Kidney capillary endothelial cell (primary cell): ENCODE results near the gene UNC50.

ENCODE experiments used
- DNase-seq: peaks from one replicate; pipeline ENCODE4 v3.0.0-alpha.2; 2018; ENCODE audit warnings: low spot score

UNC50 gene, protein sequence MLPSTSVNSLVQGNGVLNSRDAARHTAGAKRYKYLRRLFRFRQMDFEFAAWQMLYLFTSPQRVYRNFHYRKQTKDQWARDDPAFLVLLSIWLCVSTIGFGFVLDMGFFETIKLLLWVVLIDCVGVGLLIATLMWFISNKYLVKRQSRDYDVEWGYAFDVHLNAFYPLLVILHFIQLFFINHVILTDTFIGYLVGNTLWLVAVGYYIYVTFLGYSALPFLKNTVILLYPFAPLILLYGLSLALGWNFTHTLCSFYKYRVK

DNA sequence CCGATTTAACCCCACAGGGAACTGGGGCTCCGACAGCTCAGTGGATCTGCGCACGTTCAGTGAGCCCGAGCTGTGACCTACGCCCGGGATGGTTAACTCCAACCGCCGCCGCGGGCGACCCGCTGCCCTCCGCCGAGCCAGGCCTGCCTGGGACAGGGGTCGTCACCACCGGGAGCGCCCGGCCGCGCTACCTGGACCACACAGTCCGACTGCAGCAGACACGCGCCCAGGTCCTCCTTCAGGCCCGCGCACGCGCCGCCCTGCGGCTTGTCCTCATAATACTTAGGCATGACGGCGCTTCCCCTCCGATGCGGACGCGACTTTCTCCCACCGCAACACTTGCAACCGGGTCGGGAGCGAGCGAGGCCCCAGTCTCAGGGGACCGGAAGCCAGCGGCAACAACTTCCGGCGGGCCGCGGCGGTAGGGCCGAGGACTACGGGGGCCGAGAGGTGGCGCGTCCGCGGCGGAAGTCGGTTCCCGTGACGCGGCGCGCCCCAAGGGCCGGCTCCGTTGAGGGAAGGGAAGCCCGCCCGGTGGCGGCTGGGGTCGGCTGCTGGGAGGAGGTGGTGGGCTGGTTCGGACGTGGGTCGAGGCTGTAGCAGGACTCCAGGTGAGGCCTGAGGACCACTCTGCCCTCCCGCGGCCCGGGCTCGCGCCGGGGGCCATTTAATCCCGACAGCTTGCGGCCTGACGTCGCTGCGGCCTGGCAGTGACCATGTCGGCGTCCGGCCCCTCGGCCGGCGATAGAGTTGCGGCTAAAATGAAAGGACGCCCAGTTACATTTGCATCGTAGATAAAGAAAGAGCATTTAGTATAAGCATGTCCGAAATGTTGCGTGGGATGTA lies at the start of gene UNC50, which contains the start of gene COA5:
Gene UNC50 (plus strand): TSS at position 474 of the 846 bp plus-strand sequence. CDS start 1,171 bp downstream, outside the sequence.
Gene COA5 (minus strand): TSS at position 397 of the 846 bp plus-strand sequence. CDS start 107 bp downstream, at position 290.
- DNase-seq, result peak; percentile 84

DNA sequence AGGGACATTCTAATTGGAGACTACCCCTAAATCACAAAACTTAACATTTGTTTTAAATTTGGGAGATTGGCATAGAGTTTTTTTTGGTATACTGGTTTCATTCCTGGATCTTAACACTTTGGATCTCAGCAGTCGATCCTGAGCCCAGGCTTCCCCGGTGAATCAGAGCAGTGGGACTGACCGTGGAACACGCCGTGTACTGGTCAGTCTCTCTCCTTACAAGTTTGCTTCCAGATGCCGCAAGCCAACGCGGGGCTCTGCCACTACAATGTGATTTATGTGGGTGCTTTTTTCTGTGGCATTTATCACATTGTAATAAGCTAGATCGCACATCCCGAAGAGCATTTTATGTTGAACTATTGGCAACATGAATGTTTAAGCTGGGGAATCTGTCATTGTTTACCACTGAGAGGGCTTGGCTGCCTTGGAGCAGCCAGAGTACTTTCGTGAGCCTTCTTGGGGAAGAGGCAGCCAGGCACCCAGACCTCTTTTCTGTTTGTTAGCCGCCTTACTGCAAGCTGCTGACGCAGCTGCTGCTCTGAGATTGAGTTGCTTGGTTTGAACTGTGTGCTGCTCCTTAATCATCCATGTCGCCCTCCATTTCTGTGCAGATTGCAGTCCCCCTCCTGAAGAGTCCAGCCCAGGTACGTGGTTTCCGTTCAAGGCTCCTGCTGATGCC lies 49.4 kb upstream of the UNC50 start:
- DNase-seq, result no peak

DNA sequence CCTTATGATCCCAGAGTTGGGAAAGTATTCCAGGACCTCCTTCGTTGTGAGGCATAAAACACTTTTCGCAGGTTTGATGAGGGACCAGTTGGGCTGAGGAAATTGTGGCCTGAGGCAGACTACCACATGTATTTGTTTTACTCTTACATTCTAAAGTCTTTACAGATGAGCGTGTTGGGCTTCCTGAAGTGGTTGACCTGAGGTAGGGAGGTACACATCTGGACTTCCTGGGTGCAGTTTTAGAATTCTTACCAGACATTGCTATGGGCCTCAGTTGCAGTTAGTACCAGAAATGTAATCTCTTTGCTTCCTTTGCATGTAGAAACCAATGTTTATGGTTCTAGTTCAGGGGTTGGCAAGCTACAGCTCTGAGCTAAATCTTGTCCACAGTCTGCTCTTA lies 48.8 kb upstream of the UNC50 start:
- DNase-seq, result no peak

DNA sequence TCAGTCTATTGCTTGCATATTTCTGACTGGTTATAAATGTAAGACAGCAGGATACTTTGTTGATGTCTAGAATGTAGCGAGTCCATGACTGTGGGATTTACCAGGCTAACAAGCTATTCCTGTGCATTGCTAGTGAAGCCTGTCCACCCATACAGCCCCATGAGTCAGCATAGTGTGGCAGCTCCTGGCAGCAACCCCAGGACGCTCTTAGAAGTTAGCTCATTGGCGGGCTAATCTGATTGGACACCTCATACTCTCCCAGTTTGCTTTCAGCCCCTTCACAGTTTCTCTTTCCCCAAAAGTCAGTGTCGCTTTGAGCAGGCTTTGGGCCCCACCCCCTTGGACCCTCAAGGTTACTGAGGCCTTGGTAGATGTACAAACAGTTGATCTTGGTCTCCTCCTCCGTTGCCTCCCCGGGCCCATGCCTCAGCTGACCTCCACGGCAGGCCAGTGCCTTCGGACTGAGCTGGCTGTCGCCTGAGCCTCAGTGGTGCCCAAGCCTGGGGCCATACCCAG lies 48.1 kb upstream of the UNC50 start:
- DNase-seq, result no peak

DNA sequence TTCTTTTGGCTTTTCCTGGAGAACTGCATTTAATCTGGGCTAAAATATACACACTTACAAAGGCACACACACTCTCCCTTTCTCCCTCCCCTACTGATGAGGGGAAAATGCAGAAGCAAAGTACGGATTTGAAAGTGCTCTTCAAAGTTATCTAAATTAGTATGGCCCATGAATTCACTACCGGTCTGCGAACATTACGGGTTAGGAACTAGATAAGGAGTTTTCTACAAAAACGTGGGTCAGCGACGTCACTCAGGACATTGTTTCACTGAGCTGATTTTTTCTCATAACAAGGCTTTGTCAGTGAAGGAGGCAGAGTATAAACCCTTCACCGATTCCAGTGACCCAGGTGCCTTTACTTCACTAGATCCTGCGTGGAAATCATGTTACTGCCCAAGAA lies 47.4 kb upstream of the UNC50 start:
- no peak for DNase-seq

DNA sequence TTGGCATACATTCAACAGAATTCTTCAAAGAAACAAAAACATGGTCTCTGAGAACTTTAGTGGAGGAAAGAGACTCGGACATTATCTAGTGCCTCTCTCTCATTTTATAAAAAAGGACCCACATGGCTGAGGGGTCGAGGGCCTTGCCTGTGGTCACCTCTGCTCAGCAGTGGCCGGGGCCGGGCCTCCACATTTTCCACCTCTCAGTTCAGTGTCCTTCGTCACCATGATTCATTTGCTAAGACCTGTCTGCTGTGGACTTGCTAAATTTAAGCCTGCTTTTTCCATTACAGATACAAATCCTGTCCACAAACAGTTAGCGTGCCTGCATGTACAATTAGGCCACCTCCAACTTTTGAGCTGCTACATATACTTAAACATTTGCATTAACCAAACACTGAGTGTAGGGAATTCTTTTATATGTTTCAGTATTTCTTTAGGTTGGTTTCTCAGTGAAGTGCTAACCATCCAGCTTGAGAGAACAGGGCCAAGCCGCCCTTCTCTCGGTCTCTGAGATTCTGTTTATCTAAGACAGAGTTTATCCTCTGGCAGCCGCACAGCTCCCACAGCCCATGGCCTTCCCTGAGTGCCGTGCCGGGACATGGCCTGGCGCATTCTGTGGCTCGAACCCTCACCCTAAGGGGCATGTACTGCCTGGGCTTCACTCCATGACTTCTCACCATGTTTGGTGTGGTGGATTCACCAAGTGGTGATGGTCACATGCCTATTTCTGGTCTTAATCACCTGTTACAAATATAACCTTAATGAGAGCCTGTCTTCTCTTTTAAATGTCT lies 46.3 kb upstream of the UNC50 start:
- DNase-seq, result no peak

DNA sequence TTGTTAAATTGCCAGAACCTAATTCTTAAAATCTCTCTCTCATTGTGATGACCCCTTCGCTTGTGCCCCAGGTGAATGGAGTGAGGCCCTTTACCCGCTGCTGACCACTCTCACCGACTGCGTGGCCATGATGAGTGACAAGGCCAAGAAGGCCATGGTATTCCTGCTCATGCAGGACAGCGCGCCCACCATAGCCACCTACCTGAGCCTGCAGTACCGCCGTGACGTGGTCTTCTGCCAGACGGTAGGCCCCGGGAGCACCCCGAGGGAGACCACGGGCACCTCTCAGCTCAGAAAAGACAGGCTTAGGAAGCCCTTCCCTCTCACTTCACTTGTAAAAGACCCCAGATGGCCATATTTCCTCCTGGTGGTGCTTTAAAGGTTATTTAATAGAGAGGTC lies 45.0 kb upstream of the UNC50 start:
- DNase-seq, result no peak

DNA sequence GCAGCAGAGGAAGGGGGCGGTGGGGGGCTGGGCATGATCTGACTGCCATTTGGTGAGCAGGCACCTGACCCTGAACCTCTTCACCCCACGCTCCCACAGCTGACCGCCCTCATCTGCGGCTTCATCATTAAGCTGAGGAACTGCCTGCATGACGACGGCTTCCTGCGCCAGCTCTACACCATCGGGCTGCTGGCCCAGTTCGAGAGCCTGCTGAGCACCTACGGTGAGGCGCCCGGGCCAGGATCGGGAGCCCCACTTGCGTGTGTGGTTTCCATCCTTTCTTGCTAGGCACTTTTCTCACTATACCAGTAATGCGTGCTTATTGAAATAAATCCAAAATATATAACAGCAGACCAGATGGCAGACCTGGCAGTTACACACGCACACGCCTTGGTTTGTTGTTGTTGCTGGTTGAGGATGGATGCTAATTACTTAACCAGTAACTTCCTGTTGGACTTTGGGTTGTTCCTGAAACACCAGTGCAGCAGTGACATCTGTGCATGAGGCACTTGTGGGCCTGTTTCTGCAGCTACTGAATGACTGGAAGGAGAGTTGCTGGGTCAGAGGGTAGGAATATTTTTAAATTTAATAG lies 43.8 kb upstream of the UNC50 start:
- DNase-seq, result no peak

DNA sequence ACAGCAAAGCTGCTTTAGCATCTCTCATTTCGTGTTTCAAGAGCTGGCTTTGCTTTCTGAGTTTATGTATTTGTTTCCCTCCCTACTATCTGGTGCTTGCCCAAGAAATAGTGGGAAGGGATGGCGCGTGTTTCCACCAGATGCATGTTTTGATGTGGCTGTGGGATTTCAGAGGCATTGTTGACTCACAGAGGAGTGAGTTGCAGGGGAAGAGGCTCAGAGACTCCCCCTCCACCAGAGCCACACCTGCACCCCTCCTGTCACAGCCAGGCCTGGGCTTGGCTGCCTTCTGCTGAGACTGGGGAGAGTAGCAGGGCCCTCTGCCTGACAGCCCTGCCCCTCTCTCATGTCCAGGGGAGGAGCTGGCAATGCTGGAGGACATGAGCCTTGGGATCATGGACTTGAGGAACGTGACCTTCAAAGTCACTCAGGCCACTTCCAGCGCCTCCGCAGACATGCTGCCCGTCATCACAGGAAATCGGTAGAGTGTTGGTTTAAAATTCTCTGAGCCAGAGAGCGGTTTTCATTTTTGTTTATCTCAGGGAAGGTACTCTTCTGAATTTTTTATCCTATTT lies 43.0 kb upstream of the UNC50 start:
- DNase-seq, result no peak

DNA sequence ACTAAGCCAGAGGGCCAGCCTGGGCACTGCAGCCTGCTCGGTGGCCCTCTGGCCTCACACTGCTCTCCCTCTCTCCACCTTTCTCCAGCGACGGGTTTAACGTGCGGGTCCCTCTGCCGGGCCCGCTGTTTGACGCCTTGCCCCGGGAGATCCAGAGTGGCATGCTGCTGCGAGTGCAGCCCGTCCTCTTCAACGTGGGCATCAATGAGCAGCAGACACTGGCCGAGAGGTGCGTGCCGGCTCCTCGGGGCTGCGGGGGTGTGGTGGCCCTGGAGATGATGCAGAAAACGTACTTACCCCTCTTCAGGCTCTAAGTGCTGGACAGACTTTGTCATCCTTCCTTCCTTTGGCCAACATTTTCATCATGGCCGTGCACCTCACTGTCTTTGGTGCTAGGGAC lies 42.4 kb upstream of the UNC50 start:
- DNase-seq, result no peak

DNA sequence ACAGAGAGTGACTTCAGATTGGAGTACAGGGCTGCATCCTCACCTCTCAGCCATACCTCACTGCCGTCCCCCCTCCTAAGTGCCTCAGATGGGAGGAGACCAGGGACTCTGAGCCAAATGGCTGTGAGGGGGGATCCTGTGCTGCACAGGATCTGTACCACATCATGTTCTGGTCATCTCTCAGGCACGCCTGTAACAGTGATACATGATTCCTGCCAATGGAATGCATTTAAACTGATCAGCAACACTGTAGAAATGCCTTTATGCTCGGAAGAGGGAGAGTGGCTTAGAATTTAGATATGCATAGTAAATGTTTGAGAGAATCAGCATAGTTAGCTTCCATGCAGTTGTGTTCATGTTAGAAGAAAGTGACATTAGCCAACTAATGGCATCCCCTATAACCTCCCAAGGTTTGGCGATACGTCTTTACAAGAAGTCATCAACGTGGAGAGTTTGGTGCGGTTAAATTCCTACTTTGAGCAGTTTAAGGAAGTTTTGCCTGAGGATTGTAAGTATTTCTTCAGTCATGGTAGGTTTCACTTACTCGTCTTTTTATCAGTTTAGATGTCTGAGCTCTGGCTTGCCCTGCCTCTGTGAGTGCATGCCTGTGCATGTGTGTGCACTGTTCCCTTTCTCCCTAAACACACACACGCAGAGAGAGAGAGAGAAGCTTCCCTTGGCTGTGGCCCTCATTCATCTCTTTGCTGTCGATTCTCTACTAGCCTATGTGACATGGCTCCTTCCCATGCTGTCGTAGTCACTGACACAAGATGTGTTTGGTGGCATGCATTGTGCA lies 40.0 kb upstream of the UNC50 start:
- DNase-seq, result no peak

DNA sequence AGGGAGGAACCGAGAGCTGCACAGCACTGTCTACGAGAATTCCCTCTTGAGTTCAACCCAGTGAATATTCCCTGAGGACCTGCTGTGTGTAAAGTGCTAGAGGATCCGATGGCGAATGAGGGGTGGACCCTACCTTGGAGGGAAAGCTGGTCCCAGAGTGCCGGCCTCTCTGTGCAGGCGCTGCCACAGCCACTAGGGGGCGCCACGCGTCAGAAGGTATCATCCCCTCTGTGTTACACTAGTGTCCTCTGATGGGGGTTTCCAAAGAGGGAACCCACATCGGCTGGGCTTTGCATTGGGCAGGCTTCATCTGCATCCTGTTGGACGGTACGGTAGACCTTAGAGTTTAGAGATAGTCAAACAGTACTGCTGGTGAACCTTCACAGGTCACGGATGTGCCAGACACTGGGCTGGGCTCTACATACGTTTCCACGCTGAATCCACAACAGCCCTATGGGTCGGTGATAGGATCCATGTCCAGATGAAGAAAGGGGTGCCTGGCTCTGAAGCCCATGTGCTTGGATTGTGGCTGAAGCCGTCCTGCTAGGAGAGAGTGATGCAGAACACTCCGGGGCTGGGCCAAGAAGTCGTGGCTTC lies 39.1 kb upstream of the UNC50 start:
- DNase-seq, result peak; percentile 31

DNA sequence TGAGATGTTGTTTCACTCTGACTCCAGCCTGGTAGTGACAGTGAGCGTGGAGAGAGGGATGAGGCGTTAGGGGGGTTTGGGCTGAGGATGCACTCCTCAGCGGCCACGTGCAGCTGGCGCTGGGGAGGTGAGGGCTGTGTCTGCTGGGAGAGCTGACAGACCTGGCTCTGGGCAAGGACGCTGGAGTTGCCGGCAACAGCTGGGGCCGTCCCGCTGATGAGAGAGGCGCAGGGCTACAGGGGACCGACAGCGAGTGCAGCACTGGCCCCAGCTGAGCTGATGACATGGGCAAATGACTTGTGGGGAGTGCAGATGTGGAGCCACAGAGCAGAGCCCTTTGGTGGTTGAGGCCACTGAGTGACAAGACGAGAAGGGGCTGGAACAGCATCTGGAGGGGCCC lies 38.5 kb upstream of the UNC50 start:
- DNase-seq, result no peak

DNA sequence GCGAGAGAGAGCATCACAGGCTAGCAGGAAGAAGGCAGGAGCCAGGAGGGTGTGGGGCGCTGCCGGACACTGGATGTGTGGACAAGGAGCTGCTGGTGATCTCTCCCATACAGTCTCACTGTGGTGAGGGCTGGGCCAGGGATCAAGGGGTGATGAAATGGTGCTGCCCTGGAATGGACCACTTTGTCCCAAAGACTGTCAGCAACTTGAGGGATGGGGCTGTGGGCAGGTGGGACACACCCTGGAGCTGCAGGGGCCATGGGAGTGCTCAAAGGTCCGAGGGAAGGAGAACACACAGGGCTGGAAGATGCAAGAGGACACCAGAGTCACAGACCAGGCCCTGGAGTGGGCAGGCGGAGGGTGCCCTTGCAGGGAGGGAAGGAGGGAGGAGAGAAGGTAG lies 38.0 kb upstream of the UNC50 start:
- DNase-seq, result no peak

DNA sequence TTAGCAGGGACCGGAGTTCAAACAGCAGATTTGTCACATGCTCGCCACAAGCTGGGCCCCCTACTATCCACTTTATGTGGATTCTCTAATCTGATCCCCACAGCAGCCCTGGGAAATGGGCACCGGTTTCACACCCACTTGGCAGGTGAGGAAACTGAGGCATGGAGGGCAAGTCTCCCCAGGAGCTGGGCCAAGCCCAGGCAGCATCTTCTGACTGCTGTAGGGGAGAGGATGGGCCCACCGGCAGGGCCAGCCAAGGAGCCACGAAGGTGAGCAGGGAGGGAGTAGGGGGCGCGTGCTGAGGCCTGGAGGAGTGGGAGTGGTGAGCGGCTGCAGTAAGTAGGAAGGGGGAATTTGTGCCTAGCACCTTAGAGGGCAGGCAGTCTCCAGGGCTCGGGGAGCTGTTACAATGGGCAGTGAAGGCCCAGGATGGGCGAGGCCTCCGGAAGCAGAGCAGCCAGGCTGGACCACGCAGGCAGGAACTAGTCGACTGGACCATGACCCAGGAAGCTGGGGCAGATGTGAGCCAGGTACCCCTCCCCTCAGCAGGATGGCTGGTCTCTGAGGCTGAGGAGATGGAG lies 37.2 kb upstream of the UNC50 start:
- no peak for DNase-seq

DNA sequence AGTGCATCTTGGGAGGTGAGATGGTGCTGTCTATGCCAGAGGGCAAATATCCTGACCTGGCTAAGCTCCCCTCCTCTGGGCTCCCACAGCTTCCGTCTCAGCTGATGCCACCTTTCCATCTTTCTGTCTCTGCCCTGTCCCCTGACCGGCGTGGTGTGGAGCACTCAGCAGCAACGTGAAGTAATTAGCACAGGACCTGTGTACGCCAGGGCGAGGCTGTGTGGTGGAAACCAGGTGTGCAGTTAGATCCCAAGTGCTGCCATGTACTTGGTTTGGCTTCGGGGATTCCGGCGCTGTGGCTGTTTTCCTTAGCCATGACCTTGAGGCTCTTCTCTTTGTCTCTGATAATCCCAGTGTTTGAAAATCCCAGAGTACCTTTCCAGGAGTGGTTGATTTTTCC lies 36.6 kb upstream of the UNC50 start:
- DNase-seq, result no peak

DNA sequence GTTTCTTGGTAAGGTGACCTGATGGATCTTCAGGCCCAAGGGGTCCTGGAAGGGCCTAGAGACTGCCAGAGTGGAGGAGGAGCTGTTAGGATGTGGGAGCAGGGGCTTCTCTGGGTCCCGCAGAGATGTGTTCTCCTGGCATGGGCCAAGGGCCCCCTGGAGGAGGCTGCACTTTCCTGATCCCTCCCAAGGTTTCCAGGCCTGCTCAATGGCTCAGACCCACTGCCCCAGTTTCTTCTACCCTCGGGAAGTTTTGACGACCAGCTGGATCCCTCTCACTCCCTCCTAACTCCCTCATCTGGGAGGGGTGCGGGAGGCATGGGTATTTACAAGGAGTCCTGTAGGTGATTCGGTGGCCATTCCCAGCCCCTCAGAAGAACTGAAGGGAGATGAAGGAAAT lies 36.2 kb upstream of the UNC50 start:
- no peak for DNase-seq

DNA sequence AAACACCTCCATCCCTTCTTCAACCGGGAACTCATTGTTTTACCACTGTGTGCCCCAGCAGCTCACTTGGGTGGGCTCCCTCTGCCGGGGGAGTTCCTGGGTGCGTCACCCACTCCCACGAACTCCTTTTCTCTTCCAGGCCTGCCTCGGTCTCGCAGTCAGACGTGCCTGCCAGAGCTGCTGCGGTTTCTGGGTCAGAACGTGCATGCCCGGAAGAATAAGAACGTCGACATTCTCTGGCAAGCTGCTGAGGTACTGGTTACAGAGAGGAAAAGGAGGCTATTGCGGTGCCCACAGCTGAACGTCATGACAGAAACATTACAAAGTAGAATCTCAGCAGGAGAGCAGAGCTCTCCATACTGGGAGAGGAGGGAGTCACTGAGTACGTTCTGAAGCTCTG lies 35.7 kb upstream of the UNC50 start:
- DNase-seq, result no peak

DNA sequence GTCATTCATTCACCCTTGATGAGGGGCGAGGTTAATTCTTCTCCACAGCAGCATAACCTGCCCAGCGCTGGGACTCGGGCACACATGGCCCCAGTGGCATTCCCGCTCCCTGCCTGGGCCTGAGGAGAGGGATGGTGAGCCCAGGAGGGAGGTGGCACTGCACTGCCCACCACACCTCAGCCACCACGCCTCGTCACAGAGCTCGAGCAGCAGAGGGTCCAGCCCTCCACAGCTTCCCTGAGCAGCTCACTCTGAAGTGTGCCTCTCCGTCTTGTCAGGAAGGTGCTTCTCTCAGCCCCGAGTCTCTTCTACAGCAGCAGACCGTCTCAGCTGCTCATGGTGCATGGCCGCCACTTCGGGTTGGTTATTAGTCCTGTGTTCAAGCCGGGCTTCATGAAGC lies 35.0 kb upstream of the UNC50 start:
- no peak for DNase-seq
